K562 (cell line): ENCODE results near the gene PSD2. TPM values are rescaled to one million over a fixed set of nuclear protein-coding genes. Genes with fewer than 3 reads are reported as not detected.

Source experiments
- CXXC5 ChIP-seq: fragments of 250-450 bp; sonication (Bioruptor Pico); IDR thresholded peaks from 2 replicates; pipeline ENCODE4 v1.8.0; 2022; ENCODE audit warnings: inconsistent platforms, mild to moderate bottlenecking, moderate library complexity
- DMBX1 ChIP-seq: fragments of 250-450 bp; sonication (Bioruptor Pico); IDR thresholded peaks from 2 replicates; pipeline ENCODE4 v1.8.0; 2022; ENCODE audit warnings: inconsistent platforms, mild to moderate bottlenecking, moderate library complexity, borderline replicate concordance
- GTF2B ChIP-seq: IDR thresholded peaks from 2 replicates; pipeline ENCODE4 v1.6.1; 2011; ENCODE audit not compliant: insufficient read length; ENCODE audit errors: extremely low read depth
- KLF13 ChIP-seq: fragments of 450-650 bp; IDR thresholded peaks from 2 replicates; pipeline ENCODE4 v1.6.1; 2016; ENCODE audit warnings: missing genetic modification characterization, low read depth, mild to moderate bottlenecking, missing compliant biosample characterization, moderate library complexity, borderline replicate concordance
- MTF1 ChIP-seq: fragments of 250-450 bp; sonication (Bioruptor Pico); IDR thresholded peaks from 2 replicates; pipeline ENCODE4 v1.9.0; 2021; ENCODE audit warnings: moderate library complexity, mild to moderate bottlenecking, inconsistent platforms, borderline replicate concordance
- NEUROD1 ChIP-seq: fragments of 150-350 bp; IDR thresholded peaks from 2 replicates; pipeline ENCODE4 v1.6.1; 2014; ENCODE audit warnings: borderline replicate concordance, low read length, low read depth; ENCODE audit not compliant: partially characterized antibody
- SNAPC5 ChIP-seq: fragments of 250-450 bp; sonication (Bioruptor Pico); IDR thresholded peaks from 2 replicates; pipeline ENCODE4 v1.8.0; 2021; ENCODE audit warnings: moderate library complexity, mild to moderate bottlenecking, inconsistent platforms
- SREBF2 ChIP-seq: sonication (generic); formaldehyde crosslinking; IDR thresholded peaks from 2 replicates; pipeline ENCODE4 v1.4.0; 2020; ENCODE audit warnings: mild to moderate bottlenecking, missing genetic modification reagents
- ZNF263 ChIP-seq: sonication (generic); formaldehyde crosslinking; IDR thresholded peaks from 2 replicates; pipeline ENCODE4 v1.8.0; 2022; ENCODE audit warnings: mild to moderate bottlenecking, missing genetic modification reagents, borderline replicate concordance
- ZNF511 ChIP-seq: sonication (generic); formaldehyde crosslinking; IDR thresholded peaks from 2 replicates; pipeline ENCODE4 v1.8.0; 2022; ENCODE audit warnings: mild to moderate bottlenecking, missing genetic modification reagents
- ZNF655 ChIP-seq: fragments of 250-450 bp; sonication (Bioruptor Pico); IDR thresholded peaks from 2 replicates; pipeline ENCODE4 v1.5.0; 2021
- ZNF75A ChIP-seq: fragments of 450-650 bp; formaldehyde crosslinking; IDR thresholded peaks from 2 replicates; pipeline ENCODE4 v1.4.0; 2020; ENCODE audit warnings: mild to moderate bottlenecking
- ZNF778 ChIP-seq: fragments of 450-650 bp; formaldehyde crosslinking; IDR thresholded peaks from 2 replicates; pipeline ENCODE4 v1.4.0; 2020; ENCODE audit warnings: mild to moderate bottlenecking, moderate library complexity
- polyA plus RNA-seq, 8 experiments: library from polyadenylated mRNA; depleted of rRNA in 4 of 8; stranded (reverse) in 5 of 8; unstranded in 3 of 8; fragments of >200 nt; fragmentation: Nextera tagmentation in 2 of 8; fragmentation: Illumina TruSeq in 1 of 8; extraction: Ambion mirVana in 2 of 8; extraction: Trizol in 1 of 8; gene quantifications; 2 replicates each; pipeline versions ENCODE4 v1.2.1 to v1.2.3, GENCODE V29; 2011 to 2014; ENCODE audit warnings: inconsistent platforms in 1 of 8, missing spikeins in 1 of 8
- total RNA-seq, 7 experiments: library from RNA; depleted of rRNA in 6 of 7; stranded (reverse); fragments of >200 nt in 6 of 7; fragmentation: Illumina TruSeq in 2 of 7; extraction: Trizol in 2 of 7; gene quantifications; 2 replicates each; pipeline versions ENCODE4 v1.2.1 to v1.2.3, GENCODE V29; 2011 to 2021; ENCODE audit warnings: low replicate concordance in 1 of 7
- TF ChIP-seq, protein P1 (sequence below): fragments of 450-650 bp; IDR thresholded peaks from 2 replicates; pipeline ENCODE4 v1.6.1; 2018; ENCODE audit warnings: mild to moderate bottlenecking, low read depth; ENCODE audit not compliant: partially characterized antibody
- TF ChIP-seq, protein P2 (sequence below): fragments of 200-800 bp; sonication (Bioruptor generic); IDR thresholded peaks from 2 replicates; pipeline ENCODE4 v1.6.1; 2016; ENCODE audit warnings: missing genetic modification characterization, missing compliant biosample characterization

PSD2 gene
- total and polyA plus RNA-seq, 9 of the 15 experiments (the other 6 are each of a cell fraction or from before 2014, with no cell fraction given) = 0.01 to 0.09 (median 0.04) TPM; not detected in 4

DNA sequence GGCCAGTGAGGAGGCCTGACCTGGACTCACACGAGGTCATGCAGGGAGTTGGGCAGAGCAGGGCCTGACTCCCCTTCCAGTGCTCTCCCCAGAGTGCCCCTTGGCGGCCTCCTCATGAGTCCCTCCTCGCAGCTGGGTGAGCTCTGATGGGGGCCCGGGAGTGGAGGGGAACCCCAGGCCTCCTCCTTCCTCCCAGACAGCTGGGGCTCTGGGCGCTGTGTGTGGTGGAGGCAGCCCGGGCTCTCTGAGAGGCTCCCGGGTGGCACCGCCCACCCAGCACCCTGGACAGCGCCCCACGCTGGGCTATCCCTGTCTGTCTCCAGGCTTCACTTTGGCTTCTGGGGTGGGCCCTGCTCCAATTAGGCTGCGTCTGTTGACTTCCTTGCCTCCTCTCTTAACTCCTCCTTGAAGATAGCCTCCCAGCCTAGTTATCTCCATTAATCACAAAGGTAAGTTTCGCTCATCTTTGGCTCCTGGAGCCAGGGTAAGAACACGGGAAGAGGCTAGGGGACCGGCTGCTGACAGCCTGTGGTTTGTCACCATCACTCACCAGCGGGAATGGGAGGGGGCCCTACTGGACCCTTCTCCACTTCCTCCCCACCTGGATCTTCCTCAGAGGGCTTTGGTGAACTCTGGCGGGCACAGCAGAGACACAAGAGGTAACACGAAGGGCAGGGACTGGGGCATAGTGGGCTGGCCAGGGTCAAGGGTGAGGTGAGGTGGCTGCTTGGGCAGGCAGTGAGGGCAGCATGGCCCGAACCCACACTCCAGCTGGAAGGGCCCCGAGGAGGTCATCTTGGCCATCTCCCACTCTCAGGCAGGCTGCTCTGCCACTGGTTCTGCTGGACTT lies 13.1 kb downstream of the PSD2 start (continued):
- TF ChIP-seq ZNF75A (CRISPR knock-in tag) = no peak
- no peak for TF ChIP-seq GTF2B
- 0 out of 2 replicates have a peak, but pooled peaks have one; percentile 45 for TF ChIP-seq ZNF263 (CRISPR knock-in tag)
- TF ChIP-seq NEUROD1 = no peak
- TF ChIP-seq, protein P1, sequence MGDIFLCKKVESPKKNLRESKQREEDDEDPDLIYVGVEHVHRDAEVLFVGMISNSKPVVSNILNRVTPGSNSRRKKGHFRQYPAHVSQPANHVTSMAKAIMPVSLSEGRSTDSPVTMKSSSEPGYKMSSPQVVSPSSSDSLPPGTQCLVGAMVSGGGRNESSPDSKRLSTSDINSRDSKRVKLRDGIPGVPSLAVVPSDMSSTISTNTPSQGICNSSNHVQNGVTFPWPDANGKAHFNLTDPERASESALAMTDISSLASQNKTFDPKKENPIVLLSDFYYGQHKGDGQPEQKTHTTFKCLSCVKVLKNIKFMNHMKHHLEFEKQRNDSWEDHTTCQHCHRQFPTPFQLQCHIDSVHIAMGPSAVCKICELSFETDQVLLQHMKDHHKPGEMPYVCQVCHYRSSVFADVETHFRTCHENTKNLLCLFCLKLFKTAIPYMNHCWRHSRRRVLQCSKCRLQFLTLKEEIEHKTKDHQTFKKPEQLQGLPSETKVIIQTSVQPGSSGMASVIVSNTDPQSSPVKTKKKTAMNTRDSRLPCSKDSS = no peak
- no peak for TF ChIP-seq SNAPC5 (CRISPR knock-in tag)
- TF ChIP-seq KLF13 = peak; percentile 72; the same call in 1 of the 2 replicates
- TF ChIP-seq, protein P2, sequence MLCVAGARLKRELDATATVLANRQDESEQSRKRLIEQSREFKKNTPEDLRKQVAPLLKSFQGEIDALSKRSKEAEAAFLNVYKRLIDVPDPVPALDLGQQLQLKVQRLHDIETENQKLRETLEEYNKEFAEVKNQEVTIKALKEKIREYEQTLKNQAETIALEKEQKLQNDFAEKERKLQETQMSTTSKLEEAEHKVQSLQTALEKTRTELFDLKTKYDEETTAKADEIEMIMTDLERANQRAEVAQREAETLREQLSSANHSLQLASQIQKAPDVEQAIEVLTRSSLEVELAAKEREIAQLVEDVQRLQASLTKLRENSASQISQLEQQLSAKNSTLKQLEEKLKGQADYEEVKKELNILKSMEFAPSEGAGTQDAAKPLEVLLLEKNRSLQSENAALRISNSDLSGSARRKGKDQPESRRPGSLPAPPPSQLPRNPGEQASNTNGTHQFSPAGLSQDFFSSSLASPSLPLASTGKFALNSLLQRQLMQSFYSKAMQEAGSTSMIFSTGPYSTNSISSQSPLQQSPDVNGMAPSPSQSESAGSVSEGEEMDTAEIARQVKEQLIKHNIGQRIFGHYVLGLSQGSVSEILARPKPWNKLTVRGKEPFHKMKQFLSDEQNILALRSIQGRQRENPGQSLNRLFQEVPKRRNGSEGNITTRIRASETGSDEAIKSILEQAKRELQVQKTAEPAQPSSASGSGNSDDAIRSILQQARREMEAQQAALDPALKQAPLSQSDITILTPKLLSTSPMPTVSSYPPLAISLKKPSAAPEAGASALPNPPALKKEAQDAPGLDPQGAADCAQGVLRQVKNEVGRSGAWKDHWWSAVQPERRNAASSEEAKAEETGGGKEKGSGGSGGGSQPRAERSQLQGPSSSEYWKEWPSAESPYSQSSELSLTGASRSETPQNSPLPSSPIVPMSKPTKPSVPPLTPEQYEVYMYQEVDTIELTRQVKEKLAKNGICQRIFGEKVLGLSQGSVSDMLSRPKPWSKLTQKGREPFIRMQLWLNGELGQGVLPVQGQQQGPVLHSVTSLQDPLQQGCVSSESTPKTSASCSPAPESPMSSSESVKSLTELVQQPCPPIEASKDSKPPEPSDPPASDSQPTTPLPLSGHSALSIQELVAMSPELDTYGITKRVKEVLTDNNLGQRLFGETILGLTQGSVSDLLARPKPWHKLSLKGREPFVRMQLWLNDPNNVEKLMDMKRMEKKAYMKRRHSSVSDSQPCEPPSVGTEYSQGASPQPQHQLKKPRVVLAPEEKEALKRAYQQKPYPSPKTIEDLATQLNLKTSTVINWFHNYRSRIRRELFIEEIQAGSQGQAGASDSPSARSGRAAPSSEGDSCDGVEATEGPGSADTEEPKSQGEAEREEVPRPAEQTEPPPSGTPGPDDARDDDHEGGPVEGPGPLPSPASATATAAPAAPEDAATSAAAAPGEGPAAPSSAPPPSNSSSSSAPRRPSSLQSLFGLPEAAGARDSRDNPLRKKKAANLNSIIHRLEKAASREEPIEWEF = no peak
- no peak for TF ChIP-seq ZNF778 (CRISPR knock-in tag)
- TF ChIP-seq CXXC5 (CRISPR knock-in tag) = no peak
- TF ChIP-seq SREBF2 (CRISPR knock-in tag) = no peak
- TF ChIP-seq MTF1 = no peak
- TF ChIP-seq ZNF655 (CRISPR knock-in tag) = no peak
- TF ChIP-seq DMBX1 (CRISPR knock-in tag) = no peak
- TF ChIP-seq ZNF511 (CRISPR knock-in tag) = peak; percentile 65; the same call in 1 of the 2 replicates
